Keratinocyte (primary cell): ENCODE data around the gene PPP4R4. TPM values are rescaled to one million over a fixed set of nuclear protein-coding genes. Genes with fewer than 3 reads are reported as not detected.

ENCODE experiments used
- DNase-seq: peaks from one replicate; pipeline ENCODE4 v3.0.0-alpha.2; 2011; ENCODE audit warnings: low read depth, missing footprints, low spot score
- FAIRE-seq: peaks from 2 replicates; lab custom pipeline; 2011; peaks lifted over from hg19 to GRCh38; lab: Jason Lieb, UNC
- H2AFZ ChIP-seq: 2 replicates; pipeline ENCODE4 v1.6.0; 2012; ENCODE audit warnings: low read length, control low read depth, inconsistent platforms; ENCODE audit not compliant: control insufficient read depth
- H3K27ac ChIP-seq: 2 replicates; pipeline ENCODE4 v1.5.1; 2011; ENCODE audit warnings: low read length; ENCODE audit not compliant: control insufficient read depth, insufficient read depth
- H3K27me3 ChIP-seq: 3 replicates; pipeline ENCODE4 v1.6.0; 2011; ENCODE audit warnings: low read length; ENCODE audit not compliant: control insufficient read depth, insufficient read depth; ENCODE audit errors: extremely low read depth
- H3K36me3 ChIP-seq, 2 experiments: 2 replicates in 1 of 2; 3 replicates in 1 of 2; pipeline ENCODE4 v1.5.1; 2011; ENCODE audit warnings: low read length in 2 of 2, mild to moderate bottlenecking in 1 of 2; ENCODE audit not compliant: control insufficient read depth in 2 of 2, insufficient read depth in 2 of 2; ENCODE audit errors: extremely low read depth in 1 of 2
- H3K4me1 ChIP-seq: 3 replicates; pipeline ENCODE4 v1.5.1; 2011; ENCODE audit warnings: low read length; ENCODE audit not compliant: control insufficient read depth, insufficient read depth; ENCODE audit errors: extremely low read depth
- H3K4me2 ChIP-seq: 3 replicates; pipeline ENCODE4 v1.6.0; 2011; ENCODE audit warnings: low read depth, low read length; ENCODE audit not compliant: control insufficient read depth, insufficient read depth; ENCODE audit errors: extremely low read depth
- H3K4me3 ChIP-seq, 3 experiments: fragments of 200-600 bp in 1 of 3; sonication (generic) in 1 of 3; 2 replicates in 2 of 3; 3 replicates in 1 of 3; pipeline ENCODE4 v1.5.1; 2011 to 2016; ENCODE audit warnings: low read length in 3 of 3, mild to moderate bottlenecking in 3 of 3, control low read depth in 2 of 3, inconsistent platforms in 1 of 3, low read depth in 1 of 3, mixed read lengths in 1 of 3, mixed run types in 1 of 3, moderate library complexity in 1 of 3; ENCODE audit not compliant: control insufficient read depth in 2 of 3, insufficient read depth in 2 of 3; ENCODE audit errors: extremely low read depth in 1 of 3
- H3K79me2 ChIP-seq: 2 replicates; pipeline ENCODE4 v1.6.0; 2012; ENCODE audit warnings: low read length; ENCODE audit not compliant: control insufficient read depth, insufficient read depth
- H3K9ac ChIP-seq: 3 replicates; pipeline ENCODE4 v1.6.0; 2011; ENCODE audit warnings: low read length; ENCODE audit not compliant: control insufficient read depth, insufficient read depth; ENCODE audit errors: extremely low read depth
- H3K9me1 ChIP-seq: 3 replicates; pipeline ENCODE4 v1.6.0; 2011; ENCODE audit warnings: low read length; ENCODE audit not compliant: control insufficient read depth, insufficient read depth; ENCODE audit errors: extremely low read depth
- H3K9me3 ChIP-seq: 2 replicates; pipeline ENCODE4 v1.5.1; 2012; ENCODE audit warnings: low read depth, low read length; ENCODE audit not compliant: control insufficient read depth
- H4K20me1 ChIP-seq: 3 replicates; pipeline ENCODE4 v1.6.0; 2011; ENCODE audit warnings: low read length; ENCODE audit not compliant: control insufficient read depth, insufficient read depth; ENCODE audit errors: extremely low read depth
- CTCF ChIP-seq, 3 experiments: IDR thresholded peaks in 1 of 3; conservative IDR thresholded peaks in 1 of 3; optimal IDR thresholded peaks in 1 of 3; 2 replicates in 2 of 3; 3 replicates in 1 of 3; pipeline versions ENCODE3 to v1.5.1; 2011; ENCODE audit warnings: low read length in 3 of 3, mild to moderate bottlenecking in 3 of 3, moderate library complexity in 2 of 3, control low read depth in 1 of 3, inconsistent platforms in 1 of 3; ENCODE audit not compliant: insufficient read depth in 2 of 3; ENCODE audit errors: extremely low read depth in 1 of 3
- EZH2 ChIP-seq: IDR thresholded peaks from one replicate; pipeline ENCODE4 v1.6.1; 2012; ENCODE audit warnings: inconsistent platforms, mild to moderate bottlenecking, low read length, moderate library complexity
- dilution Hi-C: fragments of 300-500 bp; cut with MboI; formaldehyde crosslinking; loops from one replicate; pipeline ENCODE4 v1.7.0; 2020; ENCODE audit warnings: low sequenced_read_pairs; ENCODE audit not compliant: extremely low pct_ligation_motif_present
- polyA plus RNA-seq, 5 experiments: library from polyadenylated mRNA; depleted of rRNA in 3 of 5; stranded (reverse) in 3 of 5; stranded (forward) in 1 of 5; unstranded in 1 of 5; fragments of >200 nt; gene quantifications; 1 replicate in 1 of 5; 2 replicates in 3 of 5; 3 replicates in 1 of 5; pipeline versions ENCODE4 v1.2.1 to v1.2.3, GENCODE V29; 2011 to 2012; ENCODE audit warnings: missing spikeins in 2 of 5, low read depth in 1 of 5, low replicate concordance in 1 of 5

The PPP4R4 gene
- polyA plus RNA-seq, 1 donor (not counting 4 experiments of a cell fraction or from before 2014, with no cell fraction given), result 9.0 TPM

DNA sequence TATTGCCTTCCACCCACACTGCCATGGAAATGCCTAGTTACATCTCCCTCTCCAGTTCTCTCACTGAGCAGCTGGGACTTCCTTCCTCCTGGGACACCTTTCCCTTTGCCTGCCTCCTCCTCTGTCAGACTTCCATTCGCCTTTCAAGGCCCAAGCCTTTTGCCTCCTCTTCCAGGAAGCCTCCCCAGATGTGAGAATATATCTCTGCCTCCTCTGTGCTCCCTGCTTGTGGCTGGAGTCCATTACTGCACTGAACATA is 47.8 kb upstream of the PPP4R4 start:
- no peak overlapping the region for H3K4me3 ChIP-seq
- no peaks in the 10 kb centered on the region for H3K27me3 ChIP-seq
- no peaks in the 10 kb centered on the region for H3K9me1 ChIP-seq
- FAIRE-seq (no peak), DNase-seq (no peak)
- no peaks in the 10 kb centered on the region for H3K9me3 ChIP-seq
- dilution Hi-C loops, result no loop called here
- H3K79me2 ChIP-seq, result no peaks in the 10 kb centered on the region
- H3K36me3 ChIP-seq, result peaks cover 0 to 12% of the 10 kb centered on the region in 2 experiments
- no peak overlapping the region for H2AFZ ChIP-seq
- peaks cover 16% of the 10 kb centered on the region for H3K4me1 ChIP-seq
- no peak overlapping the region for H3K27ac ChIP-seq
- no peaks in the 10 kb centered on the region for H4K20me1 ChIP-seq
- H3K4me2 ChIP-seq, result no peak overlapping the region
- no peak overlapping the region for H3K9ac ChIP-seq
- TF ChIP-seq CTCF (optimal IDR thresholded peaks at IDR 0.05 in 1 of 3, IDR thresholded peaks at IDR 0.05 in 1 of 3, conservative IDR thresholded peaks at IDR 0.05 in 1 of 3; ENCODE audit: extremely low read depth in 1 of 3, insufficient read depth in 2 of 3, low read length in 3 of 3) (no peak), EZH2 (no peak)

- no peak overlapping the region for H3K9ac ChIP-seq
- H3K4me3 ChIP-seq, result no peak overlapping the region
- TF ChIP-seq EZH2, result no peak
- no peak for TF ChIP-seq CTCF (optimal IDR thresholded peaks at IDR 0.05 in 1 of 3, IDR thresholded peaks at IDR 0.05 in 1 of 3, conservative IDR thresholded peaks at IDR 0.05 in 1 of 3; ENCODE audit: extremely low read depth in 1 of 3, insufficient read depth in 2 of 3, low read length in 3 of 3)
- no peak overlapping the region for H3K4me2 ChIP-seq
- no peak overlapping the region for H3K27ac ChIP-seq
- H3K4me1 ChIP-seq, result peaks cover 16% of the 10 kb centered on the region
- H3K79me2 ChIP-seq, result no peaks in the 10 kb centered on the region
- no peaks in the 10 kb centered on the region for H3K27me3 ChIP-seq
- no peak for DNase-seq
- no peaks in the 10 kb centered on the region for H3K9me1 ChIP-seq
- H4K20me1 ChIP-seq, result no peaks in the 10 kb centered on the region
- H3K9me3 ChIP-seq, result no peaks in the 10 kb centered on the region
- dilution Hi-C loops, result no loop called here
- peaks cover 0 to 12% of the 10 kb centered on the region in 2 experiments for H3K36me3 ChIP-seq
- FAIRE-seq, result no peak
- H2AFZ ChIP-seq, result no peak overlapping the region
Measured at GRCh38 chr14:94126800-94127199, 47.3 kb upstream of the PPP4R4 start.
